Small intestine (tissue), 7 donors: ENCODE measurements around the gene SEC14L6. TPM values are rescaled to one million over a fixed set of nuclear protein-coding genes. Genes with fewer than 3 reads are reported as not detected.

Experiments
- DNase-seq, 2 donors: peaks; one replicate each; pipeline versions ENCODE4 v3.0.0 to v3.0.0-alpha.2; 2013
- FAIRE-seq: peaks from 2 replicates; lab custom pipeline; 2012; peaks lifted over from hg19 to GRCh38; lab: Jason Lieb, UNC
- H3K27ac ChIP-seq, 3 donors: one replicate each; pipeline ENCODE4 v1.5.1; 2013; ENCODE audit warnings: low read length in 2 of 3, mild to moderate bottlenecking in 2 of 3, control low read depth in 1 of 3, inconsistent platforms in 1 of 3, low read depth in 1 of 3, moderate library complexity in 1 of 3
- H3K27me3 ChIP-seq, 3 donors: one replicate each; pipeline ENCODE4 v1.6.1; 2013; ENCODE audit warnings: low read length in 3 of 3, inconsistent platforms in 1 of 3; ENCODE audit not compliant: control insufficient read depth in 3 of 3, insufficient read depth in 3 of 3
- H3K36me3 ChIP-seq, 3 donors: one replicate each; pipeline ENCODE4 v1.6.1; 2013; ENCODE audit warnings: low read length in 3 of 3, inconsistent platforms in 1 of 3, low read depth in 1 of 3, mild to moderate bottlenecking in 1 of 3, moderate library complexity in 1 of 3; ENCODE audit not compliant: control insufficient read depth in 3 of 3, insufficient read depth in 2 of 3
- H3K4me1 ChIP-seq, 3 donors: one replicate each; pipeline ENCODE4 v1.6.1; 2013; ENCODE audit warnings: low read length in 2 of 3, inconsistent platforms in 1 of 3, low read depth in 1 of 3, mild to moderate bottlenecking in 1 of 3, moderate library complexity in 1 of 3; ENCODE audit not compliant: control insufficient read depth in 3 of 3, insufficient read depth in 2 of 3
- H3K4me3 ChIP-seq, 3 donors: one replicate each; pipeline ENCODE4 v1.5.1; 2013; ENCODE audit warnings: low read length in 3 of 3, control low read depth in 1 of 3, inconsistent platforms in 1 of 3, low read depth in 1 of 3, mild to moderate bottlenecking in 1 of 3, moderate library complexity in 1 of 3
- H3K9me3 ChIP-seq, 2 donors: one replicate each; pipeline ENCODE4 v1.6.1; 2013; ENCODE audit warnings: low read depth in 1 of 2, low read length in 1 of 2; ENCODE audit not compliant: control insufficient read depth in 2 of 2, insufficient read depth in 1 of 2
- WGBS, 3 donors: extraction: QIAGEN DNeasy Blood & Tissue Kit; methylation state at CpG; one replicate each; pipeline ENCODE4 v1.1.7; 2013; 5-methylcytosine and 5-hydroxymethylcytosine counted together
- polyA plus RNA-seq, 4 donors: library from polyadenylated mRNA; stranded (reverse) in 3 of 4; unstranded in 1 of 4; fragments of 200-250 nt in 3 of 4; fragments of 120-200 nt in 1 of 4; gene quantifications; one replicate each; pipeline versions ENCODE4 v1.2.1 to v1.2.3, GENCODE V29; 2013
- donor health status: healthy with polysubstance abuse.
- donor health status: control.
- donor health status: control.
- donor health status: Bipolar disorder and iron deficiency.
- donor health status: healthy.

Gene SEC14L6
- polyA plus RNA-seq, 4 donors = 0.15 to 1.2 TPM; not detected in 2

DNA sequence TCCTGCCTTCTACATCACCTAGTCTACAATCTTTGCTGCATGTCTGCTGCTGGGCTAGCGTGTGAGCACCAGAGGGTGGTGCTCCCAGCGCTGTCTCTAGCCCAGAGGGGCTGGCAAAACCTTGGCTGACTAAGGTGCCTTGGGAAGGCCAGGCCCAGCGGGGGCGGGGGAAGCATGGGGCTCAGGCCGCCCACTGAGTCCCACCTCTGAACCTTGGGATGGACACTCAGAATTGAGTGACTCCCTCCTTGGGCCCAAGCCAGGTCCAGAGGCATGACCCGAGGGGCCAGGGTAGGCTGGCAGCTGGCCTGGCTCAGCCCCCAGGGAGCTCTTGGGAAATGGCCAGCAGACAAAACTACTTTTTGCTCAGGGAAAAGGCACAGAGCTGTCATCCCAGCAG, 35.5 kb upstream of the SEC14L6 start:
- FAIRE-seq = no peak
- Histone ChIP-seq H3K36me3 (peaks cover 36 to 98% (median 45%) of the 10 kb centered on the region in 3 donors), H3K27me3 (no peaks in the 10 kb centered on the region), H3K27ac (no peak overlapping the region), H3K4me1 (no peaks in the 10 kb centered on the region), H3K4me3 (no peak overlapping the region), H3K9me3 (no peaks in the 10 kb centered on the region)
- 86 to 96% (median 91%) methylated on average over 6 of the region's 6 CpGs for WGBS, 3 donors
- DNase-seq = no peak

GRCh38 chr22:30580896-30581295, 34.4 kb upstream of the SEC14L6 start:
- no peak overlapping the region for H3K4me3 ChIP-seq
- peaks cover 0 to 3% (median 0%) of the 10 kb centered on the region in 3 donors for H3K4me1 ChIP-seq
- WGBS, 3 donors = 86 to 89% (median 89%) methylated on average over 6 of the region's 6 CpGs
- no peaks in the 10 kb centered on the region for H3K27me3 ChIP-seq
- H3K36me3 ChIP-seq = peaks cover 26 to 98% (median 44%) of the 10 kb centered on the region in 3 donors
- FAIRE-seq (no peak), DNase-seq (no peak)
- H3K9me3 ChIP-seq = no peaks in the 10 kb centered on the region
- H3K27ac ChIP-seq = no peak overlapping the region

DNA sequence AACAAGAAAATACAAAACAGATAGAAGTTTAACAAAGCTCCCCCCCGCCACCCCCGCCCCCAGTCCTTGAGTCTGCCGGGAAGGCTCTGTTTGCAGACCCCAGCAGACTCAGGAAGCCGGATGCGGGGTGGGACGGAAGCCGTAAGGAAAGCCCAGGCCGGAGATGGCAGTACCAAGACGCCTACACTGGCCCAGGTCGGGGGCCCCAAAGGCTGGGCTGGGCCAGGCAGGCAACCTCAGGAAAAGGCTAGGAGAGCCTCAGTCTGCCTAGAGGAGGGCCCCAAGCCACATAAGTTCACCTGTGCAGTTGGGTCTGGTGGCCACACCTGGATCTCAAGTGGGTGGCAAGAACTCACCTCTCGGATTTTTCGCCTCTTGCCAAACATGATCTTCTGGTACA, 31.9 kb upstream of the SEC14L6 start:
- no peak for FAIRE-seq
- H3K36me3 ChIP-seq = peaks cover 15 to 83% (median 40%) of the 10 kb centered on the region in 3 donors

DNA sequence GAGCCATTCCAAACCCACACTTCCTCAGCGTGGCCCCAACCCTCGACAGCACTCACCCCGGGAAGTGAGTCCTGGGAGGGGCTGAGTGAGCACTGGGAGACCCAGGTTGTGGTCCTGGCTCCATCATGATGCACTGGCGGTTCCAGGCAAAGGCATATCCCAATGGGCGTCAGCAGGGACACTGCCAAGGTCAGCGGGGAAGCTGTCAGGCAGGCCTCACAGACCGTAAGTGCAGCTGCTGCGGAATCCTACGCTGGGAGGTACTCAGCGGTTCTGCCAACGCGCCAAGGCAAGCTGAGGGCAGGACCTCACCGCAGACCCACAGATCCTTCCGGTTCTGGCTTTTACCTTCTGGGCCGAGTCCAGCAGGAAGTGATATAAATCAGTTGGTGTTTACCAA, 29.3 kb upstream of the SEC14L6 start:
- H3K9me3 ChIP-seq = no peaks in the 10 kb centered on the region
- no peak for DNase-seq
- peaks cover 10 to 64% (median 26%) of the 10 kb centered on the region in 3 donors for H3K36me3 ChIP-seq
- no peaks in the 10 kb centered on the region for H3K27me3 ChIP-seq
- WGBS, 3 donors = 62 to 76% (median 65%) methylated on average over 15 of the region's 15 CpGs
- H3K4me1 ChIP-seq = peaks cover 0 to 31% (median 3%) of the 10 kb centered on the region in 3 donors
- H3K27ac ChIP-seq = peak overlapping the region in 2 of 3 donors; percentile 18 to 61
- no peak overlapping the region for H3K4me3 ChIP-seq
- FAIRE-seq = no peak

More for the DNA sequence above, 31.9 kb upstream of the SEC14L6 start:
- WGBS, 3 donors = 91 to 96% (median 95%) methylated on average over 12 of the region's 12 CpGs
- no peaks in the 10 kb centered on the region for H3K9me3 ChIP-seq
- H3K27ac ChIP-seq = no peak overlapping the region
- no peak for DNase-seq
- H3K27me3 ChIP-seq = no peaks in the 10 kb centered on the region
- peaks cover 0 to 8% (median 3%) of the 10 kb centered on the region in 3 donors for H3K4me1 ChIP-seq
- no peak overlapping the region for H3K4me3 ChIP-seq

DNA sequence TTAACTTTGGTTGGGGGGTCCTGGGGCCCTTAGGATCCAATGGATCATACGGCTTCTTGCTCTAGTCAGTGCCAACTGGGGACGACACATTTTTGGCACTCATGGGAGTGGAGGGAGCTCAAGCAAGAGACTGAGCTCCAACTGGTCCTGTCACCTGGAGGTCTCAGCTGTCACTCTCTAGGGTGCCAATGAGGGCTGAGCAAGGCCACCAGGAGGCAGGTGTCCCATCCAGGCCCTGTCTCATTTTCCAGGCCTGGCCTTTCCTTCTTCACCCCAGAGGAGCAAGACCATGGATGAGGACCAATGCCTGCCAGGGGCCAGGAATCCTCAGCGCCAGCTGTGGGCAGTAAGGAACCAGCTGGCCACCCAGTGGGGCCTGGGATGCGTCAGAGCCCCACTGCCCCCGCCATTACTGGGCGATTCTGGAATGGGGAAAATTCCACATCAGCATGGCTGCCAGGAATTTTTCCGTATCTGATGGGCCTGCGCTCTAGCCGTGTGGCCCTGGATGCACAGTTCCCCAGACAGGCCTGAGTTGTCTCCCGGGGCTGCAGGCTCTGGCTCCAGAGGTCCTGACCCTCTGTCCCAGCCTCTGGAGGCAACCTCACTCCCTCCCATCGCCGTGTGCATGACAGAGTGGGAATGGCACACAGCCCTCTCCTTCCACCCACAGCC, 28.6 kb upstream of the SEC14L6 start:
- Histone ChIP-seq H3K4me1 (peaks cover 0 to 31% (median 3%) of the 10 kb centered on the region in 3 donors), H3K36me3 (peaks cover 3 to 57% (median 19%) of the 10 kb centered on the region in 3 donors), H3K4me3 (peak overlapping the region in 2 of 3 donors; percentile 45 to 55), H3K27me3 (no peaks in the 10 kb centered on the region), H3K9me3 (no peaks in the 10 kb centered on the region), H3K27ac (peak overlapping the region; percentile 51 to 82 (median 77))
- DNase-seq (peak in 1 of 2 donors; percentile 45), FAIRE-seq (no peak)
- 64 to 74% (median 67%) methylated on average over 10 to 12 of the region's 12 CpGs for WGBS, 3 donors

- WGBS, 3 donors = 5 to 10% (median 5%) methylated on average over 26 to 75 of the region's 75 CpGs
- DNase-seq (peak; percentile 89 to 91), FAIRE-seq (no peak)
- Histone ChIP-seq H3K4me1 (peaks cover 0 to 31% (median 3%) of the 10 kb centered on the region in 3 donors), H3K9me3 (no peaks in the 10 kb centered on the region), H3K4me3 (peak within 1 kb of the TSS in 2 of 3 donors; percentile 55 to 56), H3K27ac (peak within 1 kb of the TSS; percentile 85 to 98 (median 91)), H3K36me3 (peaks cover 3 to 53% (median 13%) of the 10 kb centered on the region in 3 donors), H3K27me3 (no peaks in the 10 kb centered on the region)
Observed at GRCh38 chr22:30574095-30574981, 27.8 kb upstream of the SEC14L6 start, which contains the start of gene GAL3ST1. TSS of gene GAL3ST1 (minus strand) at chr22:30574665. CDS start at chr22:30557392, 17,273 bp downstream.

DNA sequence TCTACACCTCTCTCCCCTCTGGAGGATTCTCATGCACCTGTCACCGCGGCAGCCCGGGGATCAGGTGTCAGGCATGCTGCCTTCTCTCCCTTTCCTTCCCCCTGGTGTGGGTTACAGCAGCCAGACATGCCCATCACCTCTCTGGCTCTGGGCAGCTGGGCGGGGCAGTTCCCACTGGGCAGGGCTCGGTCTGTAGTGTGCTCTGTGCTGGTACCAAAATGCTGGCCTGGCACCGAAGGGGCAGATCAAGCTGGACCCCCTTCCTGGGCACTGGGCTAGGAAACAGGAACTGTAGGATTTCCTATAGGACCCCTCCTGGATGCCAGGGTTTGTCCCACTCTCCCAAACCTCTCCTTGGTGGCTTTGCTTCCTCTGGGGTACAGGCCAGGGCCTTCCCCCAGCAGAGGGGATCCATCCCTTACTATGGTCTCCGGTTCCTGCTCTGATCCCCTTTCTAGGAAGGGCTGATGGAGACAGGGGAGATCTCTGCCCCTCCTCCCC, 27.1 kb upstream of the SEC14L6 start:
- Histone ChIP-seq H3K9me3 (no peaks in the 10 kb centered on the region), H3K27me3 (no peaks in the 10 kb centered on the region), H3K4me1 (peaks cover 0 to 31% (median 3%) of the 10 kb centered on the region in 3 donors), H3K36me3 (peaks cover 0 to 47% (median 10%) of the 10 kb centered on the region in 3 donors), H3K4me3 (peak overlapping the region in 2 of 3 donors; percentile 55 to 56), H3K27ac (peak overlapping the region; percentile 85 to 98 (median 91))
- FAIRE-seq (no peak), DNase-seq (peak in 1 of 2 donors; percentile 59)
- 20 to 39% (median 24%) methylated on average over 7 of the region's 7 CpGs for WGBS, 3 donors
